Testis (tissue), 2 donors: ENCODE results near the gene PEX26.

ENCODE experiments used
- CTCF ChIP-seq, 3 experiments: fragments of 450-650 bp in 2 of 3; fragments of 200-600 bp in 1 of 3; sonication (generic) in 1 of 3; IDR thresholded peaks; one replicate each; pipeline ENCODE4 v1.5.1; 2016 to 2019; ENCODE audit warnings: antibody characterized with exemption in 3 of 3, mild to moderate bottlenecking in 2 of 3, moderate library complexity in 1 of 3
- POLR2A ChIP-seq: fragments of 450-650 bp; IDR thresholded peaks from one replicate; pipeline ENCODE4 v1.6.1; 2017; ENCODE audit warnings: antibody characterized with exemption, mild to moderate bottlenecking, moderate library complexity

DNA sequence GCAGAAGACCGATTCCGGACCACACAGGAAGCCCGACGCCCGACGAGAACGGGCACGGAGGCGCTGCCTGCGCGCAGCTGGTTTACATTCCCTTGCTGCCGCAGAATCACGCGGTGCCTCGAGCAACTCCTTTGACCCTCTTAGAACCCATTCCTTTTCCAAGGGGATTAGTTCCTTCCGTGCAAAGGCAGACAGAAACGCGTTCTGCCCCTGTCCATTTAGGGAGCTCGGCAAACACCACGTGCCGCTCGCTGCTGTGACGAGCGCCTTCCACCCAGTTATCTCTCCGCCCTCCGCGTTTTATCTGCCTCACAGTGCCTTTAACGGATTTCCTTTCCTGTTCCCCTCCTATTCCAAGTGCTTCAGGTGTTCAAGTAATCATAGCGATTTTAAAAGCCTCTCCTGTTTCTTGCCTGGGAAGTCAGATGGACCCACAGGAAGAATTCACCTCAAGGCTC lies 29.3 kb upstream of the PEX26 start:
- no peak for TF ChIP-seq CTCF (IDR thresholded peaks at IDR 0.05)
- no peak for TF ChIP-seq POLR2A
